HepG2 (cell line): ENCODE measurements around the gene NEFH. TPM values are rescaled to one million over a fixed set of nuclear protein-coding genes. Genes with fewer than 3 reads are reported as not detected.

Source experiments
- ATAC-seq: fragments of 200-7000 bp; cut with Tn5 transposase; 3 replicates; pipeline ENCODE4 v1.9.1; 2020; ENCODE audit warnings: mild to moderate bottlenecking, moderate library complexity
- BruUV-seq: library from RNA; stranded (reverse); fragments of 400-500 nt; replicated peaks from 2 replicates; lab custom pipeline; 2021; lab: Mats Ljungman, UMichigan
- CTCF ChIA-PET: fragments of 300-600 bp; formaldehyde crosslinking; extraction: SDS; loops from one replicate; lab custom pipeline; 2021; ENCODE audit warnings: low total read pairs, inconsistent platforms, low intra/inter-chr PET ratio; lab: Yijun Ruan, JAX
- POLR2A ChIA-PET: fragments of 350-600 bp; sonication (Branson Sonifier 250); formaldehyde crosslinking; loops from one replicate; lab custom pipeline; 2020; ENCODE audit warnings: antibody characterized with exemption, inconsistent platforms; lab: Yijun Ruan, JAX
- DNase-seq: peaks from one replicate; pipeline ENCODE4 v3.0.0-alpha.2; 2015; ENCODE audit warnings: low spot score
- FAIRE-seq: peaks from 3 replicates; lab custom pipeline; 2011; peaks lifted over from hg19 to GRCh38; lab: Jason Lieb, UNC
- H2AFZ ChIP-seq: one replicate; pipeline ENCODE4 v1.6.1; 2011; ENCODE audit warnings: low read length, inconsistent platforms
- H3K27ac ChIP-seq: fragments of 300-600 bp; 3 replicates; pipeline ENCODE4 v1.8.0; 2011; ENCODE audit warnings: mixed run types, mild to moderate bottlenecking, mixed read lengths, low read length, inconsistent platforms; ENCODE audit not compliant: insufficient read depth; ENCODE audit errors: extremely low read length
- H3K27me3 ChIP-seq, 2 experiments: fragments of 200-600 bp in 1 of 2; 2 replicates in 1 of 2; 3 replicates in 1 of 2; pipeline versions ENCODE4 v1.6.0 to v1.8.0; 2011; ENCODE audit warnings: low read length in 2 of 2, mild to moderate bottlenecking in 2 of 2, moderate library complexity in 2 of 2, inconsistent platforms in 1 of 2; ENCODE audit not compliant: insufficient read depth in 2 of 2, control insufficient read depth in 1 of 2
- H3K36me3 ChIP-seq, 2 experiments: fragments of 200-600 bp in 1 of 2; replicated peaks in 1 of 2; 2 replicates in 1 of 2; 3 replicates in 1 of 2; pipeline versions ENCODE4 v1.5.1 to v1.8.0; 2011; ENCODE audit warnings: low read length in 2 of 2, inconsistent platforms in 1 of 2; ENCODE audit not compliant: insufficient read depth in 2 of 2, control insufficient read depth in 1 of 2
- H3K4me1 ChIP-seq: 2 replicates; pipeline ENCODE4 v1.5.1; 2012; ENCODE audit warnings: low read length, inconsistent platforms; ENCODE audit not compliant: insufficient read depth
- H3K4me2 ChIP-seq: 2 replicates; pipeline ENCODE4 v1.6.0; 2011; ENCODE audit warnings: low read depth, low read length, inconsistent platforms
- H3K4me3 ChIP-seq, 3 experiments: fragments of 200-600 bp in 1 of 3; sonication (generic), shearing (Covaris generic) in 1 of 3; replicated peaks in 1 of 3; 2 replicates each; pipeline ENCODE4 v1.5.1; 2011 to 2016; ENCODE audit warnings: low read length in 3 of 3, inconsistent platforms in 2 of 3, low read depth in 2 of 3, mild to moderate bottlenecking in 2 of 3, control low read depth in 1 of 3, mixed read lengths in 1 of 3; ENCODE audit not compliant: insufficient read depth in 1 of 3
- H3K79me2 ChIP-seq: one replicate; pipeline ENCODE4 v1.6.1; 2011; ENCODE audit warnings: low read length, inconsistent platforms; ENCODE audit not compliant: insufficient read depth
- H3K9ac ChIP-seq: 2 replicates; pipeline ENCODE4 v1.6.0; 2011; ENCODE audit warnings: mild to moderate bottlenecking, low read depth, low read length, inconsistent platforms; ENCODE audit not compliant: insufficient read depth
- H3K9me3 ChIP-seq: 2 replicates; pipeline ENCODE4 v1.5.1; 2012; ENCODE audit warnings: mild to moderate bottlenecking, low read length
- H4K20me1 ChIP-seq: 2 replicates; pipeline ENCODE4 v1.6.0; 2011; ENCODE audit warnings: inconsistent platforms, mild to moderate bottlenecking, low read length, moderate library complexity; ENCODE audit not compliant: insufficient read depth
- ATF2 ChIP-seq: sonication (generic); formaldehyde crosslinking; IDR thresholded peaks from 2 replicates; pipeline ENCODE4 v1.4.0; 2020; ENCODE audit warnings: missing genetic modification reagents
- GABPA ChIP-seq, 2 experiments: IDR thresholded peaks; 2 replicates each; pipeline ENCODE4 v1.6.1; 2011 to 2016; ENCODE audit warnings: low read depth in 2 of 2, low read length in 1 of 2, missing biosample characterization in 1 of 2, missing genetic modification characterization in 1 of 2
- HCFC1 ChIP-seq: fragments of 150-350 bp; IDR thresholded peaks from 2 replicates; pipeline ENCODE4 v1.6.1; 2014; ENCODE audit warnings: low read depth, low read length
- MATR3 ChIP-seq: sonication (generic); formaldehyde crosslinking; IDR thresholded peaks from 2 replicates; pipeline ENCODE4 v1.4.0; 2020; ENCODE audit warnings: missing genetic modification reagents
- MAX ChIP-seq: IDR thresholded peaks from 2 replicates; pipeline ENCODE4 v1.6.1; 2012; ENCODE audit warnings: inconsistent platforms
- NFYB ChIP-seq: sonication (generic); formaldehyde crosslinking; IDR thresholded peaks from 2 replicates; pipeline ENCODE4 v1.4.0; 2020; ENCODE audit warnings: missing genetic modification reagents
- NFYC ChIP-seq: IDR thresholded peaks from 2 replicates; pipeline ENCODE4 v1.6.1; 2016; ENCODE audit warnings: missing genetic modification reagents, missing compliant biosample characterization
- SUZ12 ChIP-seq: fragments of 150-350 bp; IDR thresholded peaks from 2 replicates; pipeline ENCODE4 v1.6.1; 2014; ENCODE audit warnings: low read depth, low read length
- THAP11 ChIP-seq: IDR thresholded peaks from 2 replicates; pipeline ENCODE4 v1.6.1; 2016; ENCODE audit warnings: missing biosample characterization, missing genetic modification reagents
- ZNF143 ChIP-seq: sonication (generic); formaldehyde crosslinking; IDR thresholded peaks from 2 replicates; pipeline ENCODE4 v1.4.0; 2020; ENCODE audit warnings: missing genetic modification reagents
- ZNF224 ChIP-seq: sonication (generic); formaldehyde crosslinking; IDR thresholded peaks from 2 replicates; pipeline ENCODE4 v1.5.0; 2020; ENCODE audit warnings: mild to moderate bottlenecking, missing genetic modification reagents
- ZNF766 ChIP-seq: sonication (generic); formaldehyde crosslinking; IDR thresholded peaks from 2 replicates; pipeline ENCODE4 v1.5.0; 2020; ENCODE audit warnings: missing genetic modification reagents, borderline replicate concordance
- WGBS: methylation state at CpG from one replicate; pipeline ENCODE4 v1.1.6; 2017; ENCODE audit warnings: low lambda C conversion rate; 5-methylcytosine and 5-hydroxymethylcytosine counted together
- in situ Hi-C: cut with HindIII; loops from 2 replicates; pipeline ENCODE4 v1.10.0; 2017; ENCODE audit warnings: low pct_unique_long_range_greater_than_20kb; ENCODE audit not compliant: extremely low pct_ligation_motif_present
- intact Hi-C: fragments of 100-400 bp; cut with micrococcal nuclease; formaldehyde crosslinking; loops from one replicate; pipeline ENCODE4 v1.10.0; 2022; ENCODE audit not compliant: unreplicated experiment
- polyA plus RNA-seq, 8 experiments: library from polyadenylated mRNA; depleted of rRNA in 3 of 8; stranded (reverse) in 7 of 8; unstranded in 1 of 8; fragments of >200 nt; fragmentation: Illumina TruSeq in 4 of 8; extraction: Trizol in 4 of 8; gene quantifications; 2 replicates each; pipeline versions ENCODE4 v1.2.1 to v1.2.3, GENCODE V29; 2011 to 2016; ENCODE audit warnings: low read depth in 4 of 8, missing spikeins in 1 of 8, mixed read lengths in 1 of 8; ENCODE audit not compliant: insufficient read depth in 1 of 8
- total RNA-seq, 5 experiments: library from RNA; depleted of rRNA; stranded (reverse); fragments of >200 nt; fragmentation: Illumina TruSeq; extraction: Trizol; gene quantifications; 2 replicates each; pipeline ENCODE4 v1.2.3, GENCODE V29; 2016; ENCODE audit warnings: low read depth in 1 of 5

NEFH gene
- total and polyA plus RNA-seq, 2 of the 13 experiments (the other 11 are each of a cell fraction or from before 2014, with no cell fraction given) = not detected

- Histone ChIP-seq H2AFZ (no peak overlapping the region), H3K36me3 (no peaks in the 10 kb centered on the region), H3K79me2 (no peaks in the 10 kb centered on the region), H3K27me3 (peaks cover 2 to 10% of the 10 kb centered on the region in 2 experiments; a peak in 3 of 5 replicates), H3K4me3 (no peak overlapping the region), H3K9me3 (no peaks in the 10 kb centered on the region), H3K4me2 (no peak overlapping the region), H3K27ac (no peak overlapping the region), H3K4me1 (no peaks in the 10 kb centered on the region), H3K9ac (no peak overlapping the region), H4K20me1 (no peaks in the 10 kb centered on the region)
- no TSS peak for BruUV-seq
- intact Hi-C loops = no loop called here
- DNase-seq (peak; percentile 37), FAIRE-seq (peak; percentile 80), ATAC-seq (peak; percentile 79)
- ChIA-PET CTCF (no interaction called here), POLR2A (no interaction called here)
- TF ChIP-seq ZNF224 (0 out of 2 replicates have a peak, but pooled peaks have one; percentile 33), GABPA (IDR thresholded peaks at IDR 0.05; ENCODE audit: low read depth, low read length) (no peak), GABPA (CRISPR knock-in tag; IDR thresholded peaks at IDR 0.05; ENCODE audit: low read depth) (peak; percentile 43; the same call in 1 of the 2 replicates), MAX (no peak), THAP11 (CRISPR knock-in tag) (peak; percentile 97), MATR3 (CRISPR knock-in tag) (no peak), NFYB (peak; percentile 69), ATF2 (CRISPR knock-in tag) (no peak), HCFC1 (peak; percentile 69), ZNF766 (CRISPR knock-in tag) (no peak), NFYC (CRISPR knock-in tag) (peak; percentile 79), ZNF143 (CRISPR knock-in tag) (peak; percentile 88), SUZ12 (peak; percentile 32; the same call in 1 of the 2 replicates)
- WGBS = 31% methylated on average over 3 of the region's 4 CpGs
- in situ Hi-C loops = no loop called here
These were observed 22.3 kb upstream of the NEFH start for GRCh38 chr22:29457730-29458129.
